Astrocyte of the cerebellum (primary cell): ENCODE results near the gene PPARA.

ENCODE experiments used
- DNase-seq: peaks from one replicate; pipeline ENCODE4 v3.0.0-alpha.2; 2011; ENCODE audit warnings: low read depth
- H3K4me3 ChIP-seq: 2 replicates; pipeline ENCODE4 v1.5.1; 2011; ENCODE audit warnings: mild to moderate bottlenecking, low read depth, low read length, moderate library complexity
- in situ Hi-C: cut with HindIII; loops from 2 replicates; pipeline ENCODE4 v1.10.0; 2017; ENCODE audit warnings: low sequenced_read_pairs
- TF ChIP-seq, protein P1 (sequence below): IDR thresholded peaks from 2 replicates; pipeline ENCODE4 v1.5.1; 2012; ENCODE audit warnings: low read length, low read depth, moderate library complexity, mild to moderate bottlenecking; ENCODE audit errors: missing control alignments

PPARA gene

GRCh38 chr22:46230262-46230901, 80.1 kb downstream of the PPARA start:
- H3K4me3 ChIP-seq, result no peak overlapping the region
- TF ChIP-seq, protein P1, sequence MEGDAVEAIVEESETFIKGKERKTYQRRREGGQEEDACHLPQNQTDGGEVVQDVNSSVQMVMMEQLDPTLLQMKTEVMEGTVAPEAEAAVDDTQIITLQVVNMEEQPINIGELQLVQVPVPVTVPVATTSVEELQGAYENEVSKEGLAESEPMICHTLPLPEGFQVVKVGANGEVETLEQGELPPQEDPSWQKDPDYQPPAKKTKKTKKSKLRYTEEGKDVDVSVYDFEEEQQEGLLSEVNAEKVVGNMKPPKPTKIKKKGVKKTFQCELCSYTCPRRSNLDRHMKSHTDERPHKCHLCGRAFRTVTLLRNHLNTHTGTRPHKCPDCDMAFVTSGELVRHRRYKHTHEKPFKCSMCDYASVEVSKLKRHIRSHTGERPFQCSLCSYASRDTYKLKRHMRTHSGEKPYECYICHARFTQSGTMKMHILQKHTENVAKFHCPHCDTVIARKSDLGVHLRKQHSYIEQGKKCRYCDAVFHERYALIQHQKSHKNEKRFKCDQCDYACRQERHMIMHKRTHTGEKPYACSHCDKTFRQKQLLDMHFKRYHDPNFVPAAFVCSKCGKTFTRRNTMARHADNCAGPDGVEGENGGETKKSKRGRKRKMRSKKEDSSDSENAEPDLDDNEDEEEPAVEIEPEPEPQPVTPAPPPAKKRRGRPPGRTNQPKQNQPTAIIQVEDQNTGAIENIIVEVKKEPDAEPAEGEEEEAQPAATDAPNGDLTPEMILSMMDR, result no peak
- DNase-seq, result no peak
- in situ Hi-C loops, result no loop called here

DNA sequence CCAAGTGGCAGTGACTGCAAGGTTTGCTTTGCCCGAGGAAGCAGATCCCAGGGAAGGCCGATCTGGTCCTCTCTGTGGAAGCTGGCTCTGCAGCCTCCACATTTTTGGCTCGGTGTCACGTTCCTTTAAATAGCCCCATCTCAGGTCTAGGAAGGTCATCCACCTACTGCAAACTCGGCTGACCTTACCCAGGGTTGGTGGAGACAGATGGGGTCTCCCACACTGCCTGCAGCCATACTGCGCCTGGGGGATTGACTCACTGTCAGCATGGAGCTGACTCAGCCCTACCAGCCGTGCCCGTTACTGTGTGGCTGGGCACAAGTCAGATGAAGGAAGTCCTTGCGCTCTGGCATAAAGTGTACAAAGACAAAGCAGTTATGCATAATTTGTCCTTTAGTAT, 82.9 kb downstream of the PPARA start:
- DNase-seq, result no peak
- no peak overlapping the region for H3K4me3 ChIP-seq
- in situ Hi-C loops, result no loop called here
- TF ChIP-seq, protein P1, result no peak

GRCh38 chr22:46234969-46235368, 84.6 kb downstream of the PPARA start:
- TF ChIP-seq, protein P1, result no peak
- no peak for DNase-seq
- in situ Hi-C loops, result no loop called here
- H3K4me3 ChIP-seq, result no peak overlapping the region

- no peak for DNase-seq
- TF ChIP-seq, protein P1, result no peak
- in situ Hi-C loops, result no loop called here
- H3K4me3 ChIP-seq, result no peak overlapping the region
Measured at GRCh38 chr22:46237453-46238124, 87.3 kb downstream of the PPARA start.

GRCh38 chr22:46238541-46238940, 88.2 kb downstream of the PPARA start:
- TF ChIP-seq, protein P1, result no peak
- no peak overlapping the region for H3K4me3 ChIP-seq
- in situ Hi-C loops, result no loop called here
- no peak for DNase-seq

DNA sequence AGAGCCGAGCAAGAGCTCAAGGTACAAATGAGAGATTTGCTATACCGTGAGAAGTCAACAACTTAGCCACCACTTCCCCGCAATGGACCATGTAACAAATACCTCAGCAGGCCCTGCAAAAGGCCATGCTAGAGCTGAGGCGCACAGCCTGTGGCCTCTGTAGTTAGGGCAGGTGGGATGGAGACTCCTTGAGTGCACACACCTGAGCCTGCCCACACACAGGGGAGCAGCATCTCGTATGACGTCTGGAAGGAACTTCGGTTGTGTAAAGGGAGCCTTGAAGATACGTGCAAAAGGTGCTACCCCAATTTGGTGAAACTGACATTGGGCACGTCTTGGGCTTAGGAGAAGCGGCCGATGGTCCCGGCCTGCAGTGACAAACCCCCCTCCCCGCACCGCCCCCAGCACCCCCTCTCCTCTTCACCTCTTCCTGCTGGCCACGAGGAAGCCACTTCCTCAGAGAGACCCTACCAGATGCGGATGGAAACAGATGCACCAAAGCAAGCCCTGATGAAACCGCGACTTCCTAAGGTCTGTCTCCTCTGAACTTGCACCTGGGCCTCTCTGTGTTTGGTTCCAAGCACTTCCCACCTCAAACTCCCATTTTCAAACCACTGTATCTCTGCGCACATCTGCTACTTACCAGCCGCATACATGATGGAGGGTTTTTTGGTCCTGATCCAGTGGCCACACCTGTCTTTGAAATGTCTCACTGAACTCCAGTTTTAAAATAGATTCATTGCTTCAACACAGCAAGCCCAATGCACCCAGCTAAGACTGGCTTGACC, 89.1 kb downstream of the PPARA start:
- H3K4me3 ChIP-seq, result no peak overlapping the region
- in situ Hi-C loops, result loop anchor here (5.0 kb wide), 1 partner anchor 92 kb away; no protein-coding TSS in a partner anchor
- TF ChIP-seq, protein P1, result no peak
- no peak for DNase-seq
